Prostate gland (tissue), 2 donors: ENCODE data around the gene OR2T1.

Experiments
- POLR2AphosphoS5 ChIP-seq: sonication (generic); formaldehyde crosslinking; IDR thresholded peaks from one replicate; pipeline ENCODE4 v1.6.1; 2017; ENCODE audit warnings: antibody characterized with exemption
- TF ChIP-seq, protein P1 (sequence below), 4 experiments: fragments of 200-600 bp in 2 of 4; fragments of 450-650 bp in 2 of 4; sonication (generic) in 2 of 4; IDR thresholded peaks; 1 replicate in 3 of 4; 2 replicates in 1 of 4; pipeline ENCODE4 v1.5.1; 2016 to 2019; ENCODE audit warnings: antibody characterized with exemption in 4 of 4, mild to moderate bottlenecking in 2 of 4, moderate library complexity in 2 of 4

- no peak for TF ChIP-seq POLR2AphosphoS5
- TF ChIP-seq, protein P1, sequence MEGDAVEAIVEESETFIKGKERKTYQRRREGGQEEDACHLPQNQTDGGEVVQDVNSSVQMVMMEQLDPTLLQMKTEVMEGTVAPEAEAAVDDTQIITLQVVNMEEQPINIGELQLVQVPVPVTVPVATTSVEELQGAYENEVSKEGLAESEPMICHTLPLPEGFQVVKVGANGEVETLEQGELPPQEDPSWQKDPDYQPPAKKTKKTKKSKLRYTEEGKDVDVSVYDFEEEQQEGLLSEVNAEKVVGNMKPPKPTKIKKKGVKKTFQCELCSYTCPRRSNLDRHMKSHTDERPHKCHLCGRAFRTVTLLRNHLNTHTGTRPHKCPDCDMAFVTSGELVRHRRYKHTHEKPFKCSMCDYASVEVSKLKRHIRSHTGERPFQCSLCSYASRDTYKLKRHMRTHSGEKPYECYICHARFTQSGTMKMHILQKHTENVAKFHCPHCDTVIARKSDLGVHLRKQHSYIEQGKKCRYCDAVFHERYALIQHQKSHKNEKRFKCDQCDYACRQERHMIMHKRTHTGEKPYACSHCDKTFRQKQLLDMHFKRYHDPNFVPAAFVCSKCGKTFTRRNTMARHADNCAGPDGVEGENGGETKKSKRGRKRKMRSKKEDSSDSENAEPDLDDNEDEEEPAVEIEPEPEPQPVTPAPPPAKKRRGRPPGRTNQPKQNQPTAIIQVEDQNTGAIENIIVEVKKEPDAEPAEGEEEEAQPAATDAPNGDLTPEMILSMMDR (IDR thresholded peaks at IDR 0.05): no peak
These were observed 4.2 kb downstream of the OR2T1 start for GRCh38 chr1:248406721-248407692.
